NCI-H2227 (cell line): ENCODE data around the gene PCNX3.
A peak's percentile ranks its signal among the peaks of the same experiment; 100 is the strongest.
"Not testable (repeated sequence)": the region's sequence is repeated elsewhere in the genome, so short reads cannot be mapped to it uniquely, and the experiment has no call there.

Experiments
- DNase-seq: peaks from one replicate; lab custom pipeline; 2025; ENCODE audit not compliant: unreplicated experiment; lab: John Stamatoyannopoulos, UW

The PCNX3 gene

GRCh38 chr11:65639228-65639597, 23.6 kb downstream of the PCNX3 start:
- not testable (repeated sequence) for DNase-seq

DNA sequence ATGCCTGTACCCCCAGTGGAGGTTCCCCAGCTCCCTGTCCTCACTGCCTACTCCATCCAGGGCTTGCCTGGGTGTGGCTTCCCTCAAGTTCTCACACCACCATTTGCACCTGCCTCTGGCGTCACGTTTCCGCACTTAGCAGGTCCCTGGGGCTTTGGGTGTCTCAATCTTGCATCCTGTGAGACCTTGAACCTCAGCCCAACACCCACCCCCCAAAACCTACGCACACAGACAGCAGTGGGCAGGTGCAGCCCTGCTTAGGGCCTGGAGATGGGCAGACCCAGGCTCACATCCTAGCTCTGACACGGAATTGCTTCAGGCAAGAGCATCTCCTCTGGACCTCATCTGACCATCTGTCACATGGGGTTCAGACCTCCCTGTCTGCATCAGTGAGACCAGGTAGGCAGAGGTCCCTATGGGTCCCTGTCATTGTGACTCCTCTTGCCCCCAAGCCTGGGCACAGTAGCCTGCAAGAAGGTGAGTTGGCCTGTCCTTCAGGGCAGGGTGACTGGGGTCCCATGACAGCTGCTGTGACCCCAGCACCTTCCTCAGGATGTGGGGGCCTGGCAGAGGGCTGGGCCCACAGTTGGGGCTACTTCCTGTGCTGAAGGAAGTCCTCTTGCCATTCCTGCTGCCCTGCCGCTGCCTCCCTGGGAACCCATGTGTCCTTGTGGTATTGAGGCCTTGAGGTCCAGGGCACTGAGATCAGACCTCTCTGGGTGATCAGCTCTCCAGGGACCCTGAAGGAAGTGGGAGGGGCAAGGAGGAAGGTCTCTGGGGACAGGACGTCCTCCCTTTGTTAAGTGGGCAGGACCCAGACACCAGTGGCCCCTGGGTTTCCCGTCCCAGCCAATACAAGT, 24.3 kb downstream of the PCNX3 start:
- DNase-seq, result no peak

DNA sequence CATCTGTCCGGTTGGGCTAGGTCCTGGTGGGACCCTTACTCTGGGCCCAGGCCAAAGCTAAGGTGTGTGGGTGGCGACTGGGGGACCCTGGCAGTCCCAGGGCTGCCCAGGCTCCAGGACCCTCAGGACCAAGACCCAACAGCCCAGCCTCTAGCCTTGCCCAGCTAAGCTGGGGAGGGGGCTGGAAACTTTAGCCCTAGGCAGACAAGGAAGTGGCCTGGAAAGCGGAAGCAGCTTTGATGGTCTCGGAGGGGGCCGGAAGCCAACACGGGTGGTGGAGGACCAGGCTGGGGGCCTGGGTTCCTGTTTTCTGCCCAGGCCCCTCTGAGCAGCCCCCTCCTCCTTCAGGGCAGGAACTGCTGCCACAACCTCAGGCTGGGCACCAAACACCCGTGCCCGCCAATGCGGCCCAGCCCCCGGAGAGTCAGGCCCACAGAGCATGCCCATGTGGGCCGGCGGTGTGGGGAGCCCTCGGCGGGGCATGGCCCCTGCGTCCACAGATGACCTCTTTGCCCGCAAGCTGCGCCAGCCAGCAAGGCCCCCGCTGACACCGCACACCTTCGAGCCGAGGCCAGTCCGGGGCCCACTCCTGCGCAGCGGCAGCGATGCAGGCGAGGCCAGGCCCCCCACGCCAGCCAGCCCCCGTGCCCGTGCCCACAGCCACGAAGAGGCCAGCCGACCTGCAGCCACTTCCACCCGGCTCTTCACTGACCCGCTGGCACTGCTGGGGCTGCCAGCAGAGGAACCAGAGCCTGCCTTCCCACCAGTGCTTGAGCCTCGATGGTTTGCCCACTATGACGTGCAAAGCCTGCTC, 25.1 kb downstream of the PCNX3 start:
- DNase-seq, result no peak

- DNase-seq, result no peak
Measured at GRCh38 chr11:65641297-65642013, 25.9 kb downstream of the PCNX3 start.

DNA sequence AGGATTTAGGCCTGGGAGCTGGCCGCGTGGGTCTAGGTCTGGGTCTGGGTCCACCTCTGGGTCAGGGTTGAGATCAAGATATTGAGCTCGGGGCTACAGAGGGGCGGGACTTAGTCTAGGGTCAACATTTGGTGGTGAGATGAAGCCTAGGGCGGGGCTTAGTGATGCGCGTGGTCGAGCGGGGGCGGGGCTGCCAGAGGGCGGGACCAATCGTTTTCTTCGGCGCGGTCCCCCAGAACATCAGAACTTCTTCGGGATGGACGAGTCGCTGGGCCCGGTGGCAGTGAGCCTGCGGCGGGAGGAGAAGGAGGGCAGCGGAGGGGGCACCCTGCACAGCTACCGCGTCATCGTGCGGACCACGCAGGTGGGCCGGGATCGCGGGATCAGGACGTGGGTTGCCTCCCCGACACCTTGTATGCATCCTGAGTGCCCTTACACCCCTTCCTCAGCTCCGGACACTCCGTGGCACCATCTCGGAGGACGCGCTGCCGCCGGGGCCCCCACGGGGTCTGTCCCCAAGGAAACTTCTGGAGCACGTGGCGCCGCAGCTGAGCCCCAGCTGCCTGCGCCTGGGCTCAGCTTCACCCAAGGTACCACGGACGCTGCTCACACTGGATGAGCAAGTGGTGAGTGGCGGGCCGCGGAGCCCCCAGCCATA, 26.6 kb downstream of the PCNX3 start:
- DNase-seq, result no peak

- DNase-seq, result peak; percentile 16
Measured at GRCh38 chr11:65643971-65644370, 28.4 kb downstream of the PCNX3 start.

DNA sequence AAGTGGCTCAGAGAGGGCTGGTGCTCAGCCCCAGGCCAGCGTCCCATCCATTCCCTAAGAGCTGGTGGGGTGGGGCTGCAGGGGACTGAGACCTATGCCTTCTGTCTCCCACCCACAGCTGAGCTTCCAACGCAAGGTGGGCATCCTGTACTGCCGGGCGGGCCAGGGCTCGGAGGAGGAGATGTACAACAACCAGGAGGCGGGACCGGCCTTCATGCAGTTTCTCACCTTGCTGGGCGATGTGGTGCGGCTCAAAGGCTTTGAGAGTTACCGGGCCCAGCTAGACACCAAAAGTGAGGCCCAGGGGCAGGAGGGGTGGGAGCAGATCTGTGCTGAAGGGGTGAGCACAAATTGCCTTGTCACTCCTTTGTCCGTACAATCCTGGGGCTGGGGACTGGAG, 29.3 kb downstream of the PCNX3 start:
- DNase-seq, result no peak

DNA sequence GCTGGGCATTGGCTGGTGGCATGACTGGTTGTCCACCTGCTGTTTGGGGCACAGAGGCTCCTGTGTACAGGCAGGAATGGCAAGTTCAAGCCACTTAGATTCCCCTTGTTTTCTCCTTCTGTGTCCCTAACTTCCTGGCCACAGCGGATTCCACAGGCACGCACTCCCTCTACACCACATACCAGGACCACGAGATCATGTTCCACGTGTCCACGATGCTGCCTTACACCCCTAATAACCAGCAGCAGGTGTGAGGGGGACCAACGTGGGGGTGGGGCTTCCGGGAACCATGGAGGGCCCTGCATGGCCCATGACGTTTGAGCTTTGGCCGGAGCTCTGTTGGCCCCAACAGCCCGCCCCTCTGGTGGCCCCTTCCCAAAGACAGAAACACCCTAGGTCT, 30.1 kb downstream of the PCNX3 start:
- DNase-seq, result no peak

GRCh38 chr11:65646288-65646957, 30.8 kb downstream of the PCNX3 start:
- DNase-seq, result no peak

DNA sequence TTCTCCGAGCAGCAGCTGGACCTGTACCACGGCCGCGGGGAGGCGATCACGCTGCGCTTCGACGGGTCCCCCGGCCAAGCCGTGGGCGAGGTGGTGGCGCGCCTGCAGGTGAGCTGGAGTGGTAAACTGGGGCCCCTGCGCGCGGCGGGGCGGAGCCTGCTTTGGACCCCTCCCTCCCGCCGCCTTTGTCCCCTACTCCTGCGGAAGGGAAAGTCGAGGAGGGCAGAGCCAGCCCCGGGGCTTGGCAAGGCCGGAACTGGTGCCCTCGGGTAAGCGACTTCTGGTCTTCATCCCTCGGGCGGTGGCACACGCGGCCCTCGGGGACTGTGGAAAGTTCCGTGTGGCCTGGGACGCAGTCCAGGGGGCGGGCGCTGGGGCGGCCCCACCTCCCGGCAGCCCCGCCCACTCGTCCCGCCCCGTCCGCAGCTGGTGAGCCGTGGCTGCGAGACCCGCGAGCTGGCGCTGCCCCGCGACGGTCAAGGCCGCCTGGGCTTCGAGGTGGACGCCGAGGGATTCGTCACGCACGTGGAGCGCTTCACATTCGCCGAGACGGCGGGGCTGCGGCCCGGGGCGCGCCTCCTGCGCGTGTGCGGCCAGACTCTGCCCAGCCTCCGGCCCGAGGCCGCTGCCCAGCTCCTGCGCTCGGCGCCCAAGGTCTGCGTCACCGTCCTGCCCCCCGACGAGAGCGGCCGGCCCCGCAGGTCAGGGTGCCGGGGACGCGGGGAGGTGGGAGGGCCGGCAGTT, 31.6 kb downstream of the PCNX3 start:
- DNase-seq, result no peak

- no peak for DNase-seq
Measured at GRCh38 chr11:65648997-65649493, 33.5 kb downstream of the PCNX3 start.

- DNase-seq, result no peak
Measured at GRCh38 chr11:65649656-65650546, 34.3 kb downstream of the PCNX3 start.

- DNase-seq, result peak; percentile 21
Measured at GRCh38 chr11:65650547-65651338, 35.2 kb downstream of the PCNX3 start.

DNA sequence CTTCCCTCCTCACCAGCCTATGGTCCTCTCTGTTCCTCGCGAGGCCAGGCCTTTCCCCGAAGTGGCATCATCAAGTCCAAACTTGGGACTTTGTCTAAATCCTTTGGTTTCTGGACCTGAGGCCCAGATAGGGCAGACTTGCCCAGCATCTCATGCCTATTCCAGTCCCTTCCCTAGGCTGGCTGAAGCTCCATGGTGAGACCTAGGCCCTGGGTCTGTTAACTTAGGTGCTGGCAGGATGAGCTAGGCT, 35.7 kb downstream of the PCNX3 start:
- DNase-seq, result no peak

DNA sequence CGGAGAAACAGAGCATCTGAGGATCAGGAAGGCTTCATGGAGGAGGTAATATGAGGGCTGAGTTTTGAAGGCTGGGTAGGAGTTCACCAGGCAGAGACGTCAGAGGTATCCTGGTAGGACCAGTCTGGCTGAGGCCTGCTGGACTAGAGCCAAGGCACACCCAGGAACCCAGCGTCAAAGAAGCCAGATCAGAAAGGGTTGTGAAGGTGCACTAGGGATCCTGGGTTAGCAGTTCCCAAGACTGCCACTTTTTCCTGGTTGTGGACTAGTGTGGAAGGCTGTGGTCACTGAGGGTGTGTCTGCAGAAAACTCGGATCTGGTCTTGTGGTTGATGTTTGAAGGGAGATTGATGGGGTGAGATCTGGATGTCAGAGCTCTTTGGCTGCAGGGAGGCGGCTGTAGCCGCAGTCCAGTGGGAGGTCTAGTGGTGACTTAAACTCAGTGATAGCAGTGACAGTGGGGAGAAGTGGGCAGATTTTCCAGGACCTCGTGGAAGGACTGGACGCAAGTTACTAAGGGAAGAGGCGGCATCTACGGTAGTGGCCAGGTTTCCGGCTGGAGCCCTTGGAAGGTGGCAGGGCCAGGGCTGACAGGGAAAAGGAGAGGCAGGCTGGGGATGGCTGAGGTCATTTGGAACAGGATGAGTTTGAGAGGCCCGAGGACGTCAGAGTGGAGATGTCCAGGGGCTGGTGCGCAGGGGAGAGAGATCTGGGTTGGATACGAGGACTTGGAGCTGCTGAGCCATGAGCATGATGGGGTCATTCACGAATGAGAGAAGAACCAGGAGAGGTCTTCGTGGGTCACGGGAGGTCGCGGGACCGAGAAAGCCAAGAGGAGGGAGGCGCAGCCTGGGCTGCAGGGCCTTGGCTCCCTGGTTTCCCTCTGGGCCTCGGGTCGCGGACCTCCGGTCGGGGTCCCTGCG, 36.3 kb downstream of the PCNX3 start:
- no peak for DNase-seq

DNA sequence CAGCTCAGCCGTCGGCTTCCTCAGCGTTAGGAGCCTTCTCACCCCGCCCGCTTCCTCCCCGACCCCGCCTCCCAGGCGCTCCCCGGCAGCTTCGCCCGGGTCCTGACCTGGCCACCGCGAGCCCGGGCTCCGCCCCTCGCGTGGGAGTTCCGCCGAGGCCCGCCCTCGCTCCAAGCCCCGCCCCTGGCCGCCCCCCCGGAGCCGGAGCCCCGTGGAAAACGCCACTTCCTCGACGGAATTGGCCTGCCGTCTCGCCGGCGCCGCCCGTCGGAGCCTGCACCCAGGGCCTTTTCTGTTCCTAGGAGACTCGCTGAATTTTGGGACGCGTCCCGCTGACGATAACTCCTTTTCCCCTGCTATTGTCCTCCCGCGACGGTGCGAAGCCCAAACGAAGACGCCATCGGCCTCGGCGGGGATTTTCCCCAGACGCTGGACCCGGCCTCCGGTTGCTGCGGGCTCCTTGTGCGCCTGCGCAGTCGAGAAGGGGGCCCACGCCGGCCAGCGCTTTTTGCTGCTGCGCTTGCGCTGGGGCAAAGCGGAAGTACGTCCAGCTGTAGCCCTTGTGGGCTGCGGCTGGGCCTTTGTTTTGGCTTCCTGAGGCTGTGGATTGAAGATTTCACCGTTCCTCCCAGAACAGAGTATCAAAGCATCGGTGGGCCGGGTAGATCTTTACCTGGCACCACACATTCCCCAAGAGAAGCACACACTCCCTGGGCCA, 37.1 kb downstream of the PCNX3 start:
- peak; percentile 95 for DNase-seq
